ENCODE measurements around the gene CANT1.

DNA sequence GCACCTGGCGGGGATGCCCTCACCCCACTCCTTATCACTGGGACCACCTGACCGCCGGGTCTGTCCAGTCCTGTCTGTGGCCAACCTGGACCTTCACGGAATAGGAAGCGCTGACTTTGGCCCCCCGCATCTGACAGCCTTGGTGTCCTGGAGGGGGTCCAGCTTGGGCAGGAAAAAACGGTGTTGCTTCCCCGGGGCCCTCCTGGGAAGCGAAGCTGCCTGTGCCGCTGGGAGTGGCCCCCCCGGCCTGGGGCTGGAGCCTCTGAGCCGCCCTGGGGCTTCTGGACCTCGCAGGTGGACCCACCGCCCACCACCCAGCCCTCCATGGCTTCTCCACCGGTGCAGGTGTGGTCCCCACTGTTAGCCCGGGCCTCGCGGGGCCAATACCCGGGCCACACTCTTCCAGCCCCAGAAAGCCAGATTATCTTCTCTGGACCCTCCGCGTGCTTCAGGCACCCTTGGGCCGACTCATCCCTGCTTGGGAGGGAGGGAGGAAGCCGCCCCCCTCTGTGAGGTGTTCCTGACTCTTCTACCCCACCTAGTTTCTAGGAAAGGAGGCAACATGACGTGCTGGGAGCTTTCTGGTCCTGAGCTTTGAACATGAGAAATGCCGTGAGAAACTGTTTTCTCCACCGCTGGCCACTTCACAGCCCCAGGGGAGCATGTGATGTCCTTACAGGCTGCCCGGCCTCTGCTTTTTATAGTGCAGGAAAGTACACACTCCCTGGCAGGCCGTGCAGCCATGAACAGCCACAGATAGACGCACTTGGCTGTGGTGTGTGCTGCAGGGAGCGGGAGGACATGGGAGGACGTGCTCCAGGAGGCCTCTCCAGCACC, 15.6 kb upstream of the CANT1 start:
- TF ChIP-seq POLR2A (IDR thresholded peaks at IDR 0.05; ENCODE audit: extremely low read depth, insufficient read length), result no peak
- TF ChIP-seq, protein P1, sequence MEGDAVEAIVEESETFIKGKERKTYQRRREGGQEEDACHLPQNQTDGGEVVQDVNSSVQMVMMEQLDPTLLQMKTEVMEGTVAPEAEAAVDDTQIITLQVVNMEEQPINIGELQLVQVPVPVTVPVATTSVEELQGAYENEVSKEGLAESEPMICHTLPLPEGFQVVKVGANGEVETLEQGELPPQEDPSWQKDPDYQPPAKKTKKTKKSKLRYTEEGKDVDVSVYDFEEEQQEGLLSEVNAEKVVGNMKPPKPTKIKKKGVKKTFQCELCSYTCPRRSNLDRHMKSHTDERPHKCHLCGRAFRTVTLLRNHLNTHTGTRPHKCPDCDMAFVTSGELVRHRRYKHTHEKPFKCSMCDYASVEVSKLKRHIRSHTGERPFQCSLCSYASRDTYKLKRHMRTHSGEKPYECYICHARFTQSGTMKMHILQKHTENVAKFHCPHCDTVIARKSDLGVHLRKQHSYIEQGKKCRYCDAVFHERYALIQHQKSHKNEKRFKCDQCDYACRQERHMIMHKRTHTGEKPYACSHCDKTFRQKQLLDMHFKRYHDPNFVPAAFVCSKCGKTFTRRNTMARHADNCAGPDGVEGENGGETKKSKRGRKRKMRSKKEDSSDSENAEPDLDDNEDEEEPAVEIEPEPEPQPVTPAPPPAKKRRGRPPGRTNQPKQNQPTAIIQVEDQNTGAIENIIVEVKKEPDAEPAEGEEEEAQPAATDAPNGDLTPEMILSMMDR (IDR thresholded peaks at IDR 0.05; ENCODE audit: low read depth, low read length), result no peak
- TF ChIP-seq, protein P2, sequence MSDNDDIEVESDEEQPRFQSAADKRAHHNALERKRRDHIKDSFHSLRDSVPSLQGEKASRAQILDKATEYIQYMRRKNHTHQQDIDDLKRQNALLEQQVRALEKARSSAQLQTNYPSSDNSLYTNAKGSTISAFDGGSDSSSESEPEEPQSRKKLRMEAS (IDR thresholded peaks at IDR 0.05; ENCODE audit: low read depth, low read length), result no peak

Data from NB4 (cell line).